Activated T-cell treated with anti-CD3 and anti-CD28 coated beads for 24 hours (primary cell): ENCODE measurements around the gene ENPP4.
"Not testable (repeated sequence)": the region's sequence is repeated elsewhere in the genome, so short reads cannot be mapped to it uniquely, and the experiment has no call there.

ENCODE experiments used
- DNase-seq: peaks from one replicate; pipeline ENCODE4 v3.0.0-alpha.2; 2020; ENCODE audit warnings: low read depth

ENPP4 gene

DNA sequence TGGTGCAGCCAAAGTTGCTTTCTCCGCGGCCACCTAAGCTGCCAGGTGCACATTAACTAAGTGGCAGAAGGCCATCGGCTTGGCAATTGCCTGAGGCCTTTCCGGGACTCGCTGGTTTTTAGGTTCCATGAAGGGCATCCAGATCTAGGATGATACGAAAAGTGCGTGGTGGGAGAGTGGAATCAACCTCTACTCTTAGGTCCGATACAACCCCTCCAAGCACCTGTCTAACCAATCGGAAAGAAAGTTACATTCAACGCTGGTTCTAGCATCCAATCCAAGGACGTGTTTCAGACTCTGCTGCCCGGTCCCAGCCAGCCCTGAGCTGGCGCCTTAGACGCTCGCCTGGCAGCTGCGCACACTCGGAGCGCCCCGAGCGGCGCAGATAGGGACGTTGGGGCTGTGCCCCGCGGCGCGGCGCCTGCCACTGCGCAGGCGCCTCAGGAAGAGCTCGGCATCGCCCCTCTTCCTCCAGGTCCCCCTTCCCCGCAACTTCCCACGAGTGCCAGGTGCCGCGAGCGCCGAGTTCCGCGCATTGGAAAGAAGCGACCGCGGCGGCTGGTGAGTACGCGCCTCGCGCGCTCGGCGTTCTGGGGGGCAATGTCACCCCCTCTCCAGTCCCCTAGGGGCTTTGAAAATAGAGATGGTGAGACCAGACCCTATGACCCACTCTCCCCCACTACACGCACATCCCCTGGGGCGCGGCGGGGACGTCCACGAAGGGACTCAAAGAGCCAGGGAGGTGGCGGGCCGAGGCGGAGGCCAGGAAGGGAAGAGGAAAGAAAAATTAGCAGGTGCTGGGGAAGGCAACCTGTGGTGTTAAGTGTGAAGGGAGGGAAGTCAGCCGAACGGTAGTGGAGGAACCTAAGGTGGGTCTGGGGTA is at the start of gene ENPP4:
ENPP4 (plus strand) TSS at position 361 of the 883 bp plus-strand sequence. CDS start 9,595 bp downstream, outside the sequence.
- DNase-seq = peak; percentile 90

GRCh38 chr6:46080111-46080510 is 49.7 kb upstream of the ENPP4 start:
- no peak for DNase-seq

GRCh38 chr6:46085688-46086087 is 44.1 kb upstream of the ENPP4 start:
- DNase-seq = not testable (repeated sequence)

GRCh38 chr6:46090115-46091079 is 39.4 kb upstream of the ENPP4 start:
- DNase-seq = peak; percentile 37

GRCh38 chr6:46091080-46091478 is 38.7 kb upstream of the ENPP4 start:
- DNase-seq = no peak

DNA sequence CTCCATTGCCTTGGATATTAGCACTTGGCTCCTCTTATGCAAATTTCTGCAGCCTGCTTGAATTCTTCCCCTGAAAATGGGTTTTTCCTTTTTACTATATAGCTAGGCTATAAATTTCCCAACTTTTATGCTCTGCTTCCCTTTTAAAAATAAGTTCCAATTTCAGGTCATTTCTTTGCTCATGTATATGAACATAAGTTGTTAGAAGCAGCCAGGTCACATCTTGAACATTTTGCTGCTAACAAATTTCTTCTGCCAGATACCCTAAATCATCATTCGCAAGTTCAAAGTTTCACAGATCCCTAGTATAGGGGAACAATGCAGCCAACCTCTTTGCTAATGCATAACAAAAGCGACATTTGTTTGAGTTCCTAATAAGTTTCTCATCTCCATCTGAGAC is 34.5 kb upstream of the ENPP4 start:
- DNase-seq = no peak

GRCh38 chr6:46097366-46097765 is 32.4 kb upstream of the ENPP4 start:
- no peak for DNase-seq

- no peak for DNase-seq
These were observed 31.1 kb upstream of the ENPP4 start for GRCh38 chr6:46098678-46099077.

GRCh38 chr6:46099952-46100351 is 29.8 kb upstream of the ENPP4 start:
- DNase-seq = no peak

DNA sequence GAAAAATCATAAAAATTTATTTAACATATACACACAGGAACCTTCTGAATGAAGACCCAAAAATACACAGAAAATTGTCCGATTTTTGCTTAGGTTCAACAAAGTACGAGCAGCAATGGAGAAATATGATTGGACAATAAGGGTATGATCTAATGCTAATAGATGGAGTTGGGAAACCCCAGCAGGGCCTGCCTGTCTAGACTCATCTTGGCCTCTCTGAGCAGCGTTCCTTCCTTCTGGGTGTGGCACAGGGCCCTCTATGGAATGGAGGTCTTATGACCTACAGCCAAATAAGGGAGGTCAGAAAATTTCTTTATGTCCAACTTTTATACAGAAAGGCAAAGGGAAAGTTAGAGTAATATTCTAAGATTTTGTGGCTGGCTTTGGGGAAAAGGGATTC is 27.7 kb upstream of the ENPP4 start:
- no peak for DNase-seq

DNA sequence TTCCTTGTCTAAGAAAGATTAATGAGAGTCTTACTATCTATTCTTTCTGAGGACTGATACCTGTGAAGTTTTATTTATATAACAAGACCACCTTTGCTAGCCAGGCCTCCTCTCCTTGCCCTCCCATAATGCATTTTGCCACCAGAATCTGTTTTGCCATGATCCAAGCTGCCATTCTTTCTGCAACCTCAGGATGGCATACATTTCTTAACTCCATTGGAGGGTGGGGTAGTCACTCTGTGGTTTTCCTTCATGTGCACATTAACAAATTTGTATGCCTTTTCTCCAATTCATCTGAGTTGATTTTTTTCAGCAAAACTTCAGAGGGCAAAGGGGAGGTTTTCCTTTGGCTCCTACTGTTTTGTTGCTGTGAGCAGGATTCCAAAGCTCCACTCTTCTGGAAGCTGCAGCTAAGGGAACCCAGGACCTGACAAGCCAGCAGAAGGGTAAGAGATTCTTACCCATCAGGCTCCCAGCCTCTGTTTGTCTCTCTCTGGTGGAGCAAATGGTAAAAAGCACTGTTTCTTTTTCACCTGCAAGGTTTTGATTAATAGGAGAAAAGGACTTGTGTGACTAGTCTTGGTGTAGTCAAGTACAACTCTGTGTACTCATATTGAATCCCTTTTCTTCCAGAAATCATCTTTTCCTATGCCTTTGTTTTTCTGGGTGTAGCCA is 26.2 kb upstream of the ENPP4 start:
- no peak for DNase-seq

GRCh38 chr6:46104209-46104608 is 25.6 kb upstream of the ENPP4 start:
- no peak for DNase-seq

GRCh38 chr6:46105568-46105967 is 24.2 kb upstream of the ENPP4 start:
- DNase-seq = no peak

- DNase-seq = no peak
These were observed 16.4 kb upstream of the ENPP4 start for GRCh38 chr6:46113370-46113769.

DNA sequence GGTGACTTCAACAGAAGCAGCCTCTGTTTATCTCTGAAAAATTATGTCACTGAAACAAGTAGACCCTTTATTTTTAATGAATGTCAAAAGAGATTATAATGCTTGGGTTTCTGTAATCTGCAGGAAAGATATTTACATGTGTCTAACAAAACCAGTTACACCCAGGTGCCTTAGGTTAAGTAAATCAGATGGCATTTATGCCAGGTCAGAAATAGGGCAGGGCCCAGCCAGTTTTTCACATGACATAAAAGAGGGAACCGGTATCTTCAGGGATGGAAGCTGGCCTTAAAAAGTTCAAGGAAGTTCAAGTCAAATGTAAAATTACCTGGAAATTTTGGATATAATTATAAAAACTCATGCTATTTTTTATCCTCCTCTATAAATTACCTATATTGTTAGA is 14.2 kb upstream of the ENPP4 start:
- DNase-seq = no peak

- DNase-seq = no peak
These were observed 13.5 kb upstream of the ENPP4 start for GRCh38 chr6:46116289-46116688.

- no peak for DNase-seq
These were observed 11.6 kb upstream of the ENPP4 start for GRCh38 chr6:46118157-46118556.

- DNase-seq = no peak
These were observed 11.0 kb upstream of the ENPP4 start for GRCh38 chr6:46118836-46119235.

- DNase-seq = not testable (repeated sequence)
These were observed 10.1 kb upstream of the ENPP4 start for GRCh38 chr6:46119679-46120078.

- no peak for DNase-seq
These were observed 1.3 kb upstream of the ENPP4 start for GRCh38 chr6:46128476-46128875.

DNA sequence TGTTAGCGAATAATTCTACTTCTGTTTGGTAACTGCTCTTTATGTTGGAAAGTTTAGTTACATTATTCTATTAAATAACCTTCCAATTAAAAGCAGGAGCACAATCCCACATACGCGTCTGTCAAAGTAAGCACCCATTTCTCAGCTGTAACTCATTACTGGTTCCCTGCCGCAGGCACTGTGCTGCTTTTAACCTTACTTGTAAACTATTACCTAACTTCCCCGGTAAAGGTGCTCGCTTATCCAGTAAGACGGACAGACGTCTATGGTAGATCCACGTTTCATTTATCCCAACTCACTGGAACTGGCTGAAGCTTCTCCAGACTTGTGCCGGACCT is 529 bp upstream of the ENPP4 start:
- DNase-seq = no peak

GRCh38 chr6:46130666-46131065 is 877 bp downstream of the ENPP4 start:
- no peak for DNase-seq
